Esophagus (tissue), 2 donors: ENCODE measurements around the gene SLC16A7. TPM values are rescaled to one million over a fixed set of nuclear protein-coding genes. Genes with fewer than 3 reads are reported as not detected.
"Not testable (repeated sequence)": the region's sequence is repeated elsewhere in the genome, so short reads cannot be mapped to it uniquely, and the experiment has no call there.

Source experiments
- H3K27ac ChIP-seq, 2 donors: one replicate each; pipeline ENCODE4 v1.5.1; 2013; ENCODE audit warnings: low read depth in 2 of 2, mild to moderate bottlenecking in 2 of 2, inconsistent platforms in 1 of 2, low read length in 1 of 2, moderate library complexity in 1 of 2
- H3K27me3 ChIP-seq, 2 donors: one replicate each; pipeline ENCODE4 v1.6.1; 2013; ENCODE audit warnings: low read length in 2 of 2, control low read depth in 1 of 2, mild to moderate bottlenecking in 1 of 2; ENCODE audit not compliant: insufficient read depth in 2 of 2, control insufficient read depth in 1 of 2
- H3K36me3 ChIP-seq, 2 donors: one replicate each; pipeline ENCODE4 v1.6.1; 2013; ENCODE audit warnings: low read length in 1 of 2; ENCODE audit not compliant: control insufficient read depth in 2 of 2, insufficient read depth in 2 of 2
- H3K4me1 ChIP-seq, 2 donors: one replicate each; pipeline ENCODE4 v1.6.1; 2013; ENCODE audit warnings: low read length in 1 of 2; ENCODE audit not compliant: control insufficient read depth in 2 of 2, insufficient read depth in 2 of 2
- H3K4me3 ChIP-seq, 2 donors: one replicate each; pipeline ENCODE4 v1.5.1; 2013; ENCODE audit warnings: low read length in 2 of 2, mild to moderate bottlenecking in 2 of 2, low read depth in 1 of 2, moderate library complexity in 1 of 2
- H3K9me3 ChIP-seq, 2 donors: one replicate each; pipeline ENCODE4 v1.6.1; 2013; ENCODE audit warnings: mild to moderate bottlenecking in 2 of 2, low read depth in 1 of 2, low read length in 1 of 2, moderate library complexity in 1 of 2; ENCODE audit not compliant: control insufficient read depth in 2 of 2, insufficient read depth in 1 of 2
- WGBS, 2 donors: extraction: QIAGEN DNeasy Blood & Tissue Kit; methylation state at CpG; one replicate each; pipeline ENCODE4 v1.1.7; 2013; 5-methylcytosine and 5-hydroxymethylcytosine counted together
- polyA plus RNA-seq, 2 donors: library from polyadenylated mRNA; stranded (reverse); fragments of 200-250 nt; gene quantifications; one replicate each; pipeline ENCODE4 v1.2.3, GENCODE V29; 2013
- donor health status: healthy with polysubstance abuse.
- donor health status: Bipolar disorder and iron deficiency.

SLC16A7 gene
- polyA plus RNA-seq, 2 donors = 3.8 to 6.9 TPM

DNA sequence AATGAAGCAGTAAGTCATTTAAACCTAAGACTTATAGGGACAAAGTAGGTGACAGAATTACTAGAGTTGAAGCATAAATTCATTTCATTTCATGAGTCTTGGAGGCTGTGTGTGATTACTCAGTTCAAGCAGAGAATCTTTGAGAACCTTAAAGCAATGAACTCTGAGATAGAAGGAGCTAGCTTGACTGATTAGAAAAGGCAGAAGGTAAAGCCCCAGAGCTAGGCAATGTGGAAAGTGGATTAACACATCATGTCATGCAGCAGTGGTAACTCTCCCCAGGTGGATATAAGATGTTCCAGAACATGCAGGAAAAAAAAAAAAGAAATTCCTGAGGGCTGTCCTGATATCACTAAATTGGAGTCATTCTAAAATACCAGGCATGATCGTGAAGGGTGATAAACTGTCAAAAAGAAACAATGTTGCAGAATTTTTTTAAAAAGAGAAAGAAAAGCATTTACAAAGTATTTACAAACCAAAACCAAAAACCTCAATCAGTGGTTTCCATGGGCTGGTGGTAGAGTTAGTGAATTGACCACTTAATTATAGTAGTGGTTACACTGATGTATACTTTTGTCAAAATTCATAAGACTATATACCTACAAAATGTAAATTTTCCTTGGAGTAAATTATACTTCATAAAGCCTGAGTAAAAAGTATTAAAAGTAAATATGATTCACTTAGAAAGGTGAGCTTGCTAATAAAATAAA is 12.7 kb upstream of the SLC16A7 start:
- H3K9me3 ChIP-seq = no peaks in the 10 kb centered on the region
- H3K27ac ChIP-seq = no peak overlapping the region
- 74 to 79% methylated on average over 1 of the region's 1 CpG for WGBS, 2 donors
- no peak overlapping the region for H3K4me3 ChIP-seq
- no peaks in the 10 kb centered on the region for H3K36me3 ChIP-seq
- no peaks in the 10 kb centered on the region for H3K4me1 ChIP-seq
- H3K27me3 ChIP-seq = no peaks in the 10 kb centered on the region

DNA sequence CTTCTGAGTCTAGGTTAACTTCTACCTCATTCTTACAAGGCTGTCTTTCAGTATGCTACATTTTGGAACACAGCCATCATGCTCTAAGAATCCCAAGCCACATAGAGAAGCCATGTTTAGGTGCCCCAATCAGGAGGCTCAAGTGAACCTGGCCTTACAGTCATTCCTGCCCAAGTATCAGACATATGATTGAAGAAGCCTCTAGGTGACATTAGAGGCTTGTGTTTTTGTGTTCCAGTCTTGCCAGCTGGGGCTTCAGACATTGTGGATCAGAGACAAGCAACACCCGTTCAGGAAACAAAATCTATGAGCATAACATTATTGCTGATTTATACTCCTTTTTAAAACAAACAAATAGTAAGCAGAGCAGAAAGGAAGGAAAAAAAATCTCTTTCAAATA is 8.1 kb upstream of the SLC16A7 start:
- no peaks in the 10 kb centered on the region for H3K27me3 ChIP-seq
- 65 to 89% methylated on average over 1 of the region's 1 CpG for WGBS, 2 donors
- no peaks in the 10 kb centered on the region for H3K36me3 ChIP-seq
- no peaks in the 10 kb centered on the region for H3K4me1 ChIP-seq
- no peak overlapping the region for H3K4me3 ChIP-seq
- no peak overlapping the region for H3K27ac ChIP-seq
- no peaks in the 10 kb centered on the region for H3K9me3 ChIP-seq

DNA sequence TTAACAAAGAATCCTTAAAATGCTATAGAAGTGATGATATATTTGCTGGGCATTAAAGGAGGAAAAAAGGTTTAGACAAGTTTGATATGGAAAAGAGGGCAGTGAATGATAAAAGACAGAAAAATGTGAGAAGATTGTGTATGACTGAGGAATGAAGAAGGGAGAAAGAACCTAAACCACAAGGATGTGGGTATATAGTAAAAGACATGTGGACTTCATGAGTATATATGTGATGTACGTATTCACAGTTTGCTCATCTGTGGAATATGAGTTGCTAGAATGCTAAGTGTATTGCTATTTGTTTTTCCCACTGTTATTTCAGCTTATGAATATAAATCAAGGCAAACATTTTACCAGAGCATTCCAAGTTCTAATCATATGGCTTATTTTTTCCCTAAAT is 2.1 kb upstream of the SLC16A7 start:
- no peaks in the 10 kb centered on the region for H3K9me3 ChIP-seq
- 90 to 98% methylated on average over 1 of the region's 1 CpG for WGBS, 2 donors

DNA sequence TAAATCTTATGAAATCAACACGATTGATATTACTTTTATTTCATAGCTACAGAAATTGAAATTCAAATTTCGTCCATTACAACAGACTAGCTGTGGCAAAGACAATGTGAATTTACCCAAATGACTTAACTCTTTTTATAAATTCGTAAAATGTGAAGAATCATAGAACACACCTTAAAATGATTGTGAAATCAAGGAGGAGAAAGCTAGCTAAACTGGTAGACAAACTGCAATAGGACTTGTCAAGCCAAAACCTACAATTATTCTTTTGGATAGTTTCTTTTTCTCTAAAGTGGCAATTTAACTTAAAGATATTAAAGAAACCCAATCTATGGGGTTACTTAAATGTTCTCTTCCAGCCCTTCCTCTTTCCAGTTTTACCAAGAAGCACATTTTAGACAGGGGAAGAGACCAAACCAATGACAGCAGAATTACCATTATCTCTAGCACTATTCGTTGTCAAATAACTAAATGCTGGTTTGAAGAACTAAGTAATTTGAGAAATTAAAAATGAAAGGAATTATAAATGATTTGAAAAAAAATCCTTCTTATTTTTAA is 807 bp upstream of the SLC16A7 start:
- Histone ChIP-seq H3K4me1 (no peaks in the 10 kb centered on the region), H3K27me3 (no peaks in the 10 kb centered on the region), H3K9me3 (no peaks in the 10 kb centered on the region), H3K4me3 (peak overlapping the region in 1 of 2 donors; percentile 80), H3K36me3 (no peaks in the 10 kb centered on the region), H3K27ac (no peak overlapping the region)
- 50 to 58% methylated on average over 4 of the region's 4 CpGs for WGBS, 2 donors

More for the DNA sequence above, 2.1 kb upstream of the SLC16A7 start:
- no peaks in the 10 kb centered on the region for H3K36me3 ChIP-seq
- H3K27me3 ChIP-seq = no peaks in the 10 kb centered on the region
- no peak overlapping the region for H3K27ac ChIP-seq
- no peak overlapping the region for H3K4me3 ChIP-seq
- H3K4me1 ChIP-seq = no peaks in the 10 kb centered on the region

DNA sequence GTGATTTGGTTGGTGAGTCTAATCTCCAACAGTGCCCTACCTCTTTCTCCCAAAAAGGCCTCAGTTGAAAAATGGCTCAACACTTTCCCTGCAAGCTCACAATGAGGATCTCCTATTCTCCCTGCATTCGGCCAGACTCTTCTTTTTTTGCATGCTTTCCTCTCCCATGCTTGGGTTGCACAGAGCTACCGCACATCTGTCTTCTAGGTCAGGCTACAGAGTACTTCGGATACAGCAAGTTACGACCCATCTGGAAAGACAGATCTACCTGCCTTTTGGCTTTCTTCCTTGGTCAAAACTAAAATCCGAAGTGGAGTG is 305 bp upstream of the SLC16A7 start:
- Histone ChIP-seq H3K4me1 (no peaks in the 10 kb centered on the region), H3K27ac (peak overlapping the region; percentile 99), H3K9me3 (no peaks in the 10 kb centered on the region), H3K27me3 (no peaks in the 10 kb centered on the region), H3K36me3 (no peaks in the 10 kb centered on the region), H3K4me3 (peak overlapping the region; percentile 35 to 80)
- 0 to 1% methylated on average over 5 of the region's 5 CpGs for WGBS, 2 donors

DNA sequence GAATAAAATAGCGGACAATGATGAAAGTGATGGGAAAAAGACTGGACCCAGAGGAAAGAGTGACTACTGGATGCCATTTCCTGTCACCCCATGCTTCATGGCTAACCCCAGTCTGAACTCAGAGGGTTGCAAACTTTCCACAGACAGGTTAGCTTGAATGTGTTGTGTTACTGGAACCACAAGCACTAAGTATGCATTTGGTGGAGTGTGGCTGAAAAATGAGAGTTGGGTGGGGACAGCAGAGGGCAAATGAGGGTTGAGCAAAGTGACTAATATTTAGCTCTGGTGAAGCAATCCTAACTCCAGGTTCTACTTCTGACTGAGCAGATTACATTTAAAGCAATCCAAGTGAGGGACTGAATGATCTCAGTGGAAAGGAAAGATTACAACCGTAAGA is 1.6 kb downstream of the SLC16A7 start:
- peak overlapping the region; percentile 77 to 80 for H3K4me3 ChIP-seq

DNA sequence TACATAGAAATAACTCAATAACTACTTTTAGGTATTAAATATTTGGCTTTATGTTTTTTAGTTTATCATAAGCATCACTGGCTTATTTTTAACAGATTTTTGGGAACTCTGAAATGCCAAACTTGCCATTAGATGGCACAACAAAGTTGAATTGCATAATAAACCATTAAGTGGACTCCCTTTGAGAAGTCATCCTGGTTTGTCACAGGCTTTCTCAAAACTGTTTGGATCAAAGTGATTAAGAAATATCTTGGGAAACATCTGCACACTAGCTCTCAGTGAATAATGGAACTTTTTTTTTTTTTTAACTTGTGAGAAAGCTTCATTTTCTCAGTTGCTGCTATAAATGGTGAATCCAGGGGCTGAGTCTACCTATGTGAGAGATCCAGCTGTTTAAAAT is 4.3 kb downstream of the SLC16A7 start:
- Histone ChIP-seq H3K4me3 (no peak overlapping the region), H3K9me3 (no peaks in the 10 kb centered on the region), H3K27ac (no peak overlapping the region), H3K4me1 (no peaks in the 10 kb centered on the region), H3K27me3 (no peaks in the 10 kb centered on the region), H3K36me3 (no peaks in the 10 kb centered on the region)

More for the DNA sequence above, 1.6 kb downstream of the SLC16A7 start:
- peak overlapping the region; percentile 99 for H3K27ac ChIP-seq
- no peaks in the 10 kb centered on the region for H3K36me3 ChIP-seq
- 6 to 18% methylated on average over 2 of the region's 2 CpGs for WGBS, 2 donors
- no peaks in the 10 kb centered on the region for H3K4me1 ChIP-seq
- no peaks in the 10 kb centered on the region for H3K9me3 ChIP-seq
- no peaks in the 10 kb centered on the region for H3K27me3 ChIP-seq

DNA sequence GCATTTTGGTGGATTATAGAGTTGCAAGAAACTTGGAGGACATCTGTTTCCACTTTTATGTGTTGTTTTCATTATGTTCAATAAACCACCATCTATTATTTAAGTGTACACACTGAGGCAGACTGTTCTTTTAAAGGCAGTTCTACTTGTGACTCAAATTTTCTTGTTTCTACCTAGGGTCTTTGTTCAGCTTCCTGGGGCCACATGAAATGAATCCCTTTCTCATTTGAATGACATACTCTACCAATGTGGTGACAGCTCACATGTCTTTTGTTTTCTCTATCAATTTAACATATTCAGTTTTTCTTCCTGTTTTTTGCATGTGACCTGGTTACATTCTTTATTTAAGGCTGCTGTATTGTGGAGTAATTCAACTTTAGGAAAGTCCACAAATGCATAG is 7.9 kb downstream of the SLC16A7 start:
- no peak overlapping the region for H3K27ac ChIP-seq
- no peaks in the 10 kb centered on the region for H3K4me1 ChIP-seq
- no peaks in the 10 kb centered on the region for H3K36me3 ChIP-seq
- H3K9me3 ChIP-seq = no peaks in the 10 kb centered on the region
- H3K27me3 ChIP-seq = no peaks in the 10 kb centered on the region
- H3K4me3 ChIP-seq = no peak overlapping the region

DNA sequence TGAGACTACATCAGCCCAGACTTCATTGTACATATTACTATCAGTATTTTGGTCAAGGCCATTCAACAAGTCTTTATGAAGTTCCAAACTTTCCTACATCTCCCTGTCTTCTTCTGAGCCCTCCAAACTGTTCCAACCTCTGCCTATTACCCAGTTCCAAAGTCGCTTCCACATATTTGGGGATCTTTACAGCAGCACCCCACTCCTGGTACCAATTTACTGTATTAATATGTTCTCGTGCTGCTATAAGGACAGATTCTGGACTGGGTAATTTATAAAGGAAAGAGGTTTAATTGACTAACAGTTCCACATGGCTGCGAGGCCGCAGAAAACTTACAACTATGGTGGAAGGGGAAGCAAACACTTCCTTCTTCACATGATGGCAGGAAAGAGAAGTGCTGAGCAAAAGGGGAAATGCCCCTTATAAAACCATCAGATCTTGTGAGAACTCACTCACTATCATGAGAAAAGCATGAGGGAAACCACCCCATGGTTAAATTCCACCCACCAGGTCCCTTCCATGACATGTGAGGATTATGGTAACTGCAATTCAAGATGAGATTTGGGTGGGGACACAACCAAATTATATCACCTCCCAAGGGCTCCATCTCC is 17.1 kb downstream of the SLC16A7 start:
- not testable (repeated sequence) for H3K36me3 ChIP-seq, H3K4me3 ChIP-seq, H3K4me1 ChIP-seq, H3K27ac ChIP-seq, H3K27me3 ChIP-seq, H3K9me3 ChIP-seq
- 72 to 95% methylated on average over 4 of the region's 4 CpGs for WGBS, 2 donors
